Immature natural killer cell (primary cell): ENCODE measurements around the gene SCLY. TPM values are rescaled to one million over a fixed set of nuclear protein-coding genes. Genes with fewer than 3 reads are reported as not detected.

ENCODE experiments used
- DNase-seq, 3 donors: peaks; one replicate each; pipeline ENCODE4 v3.0.0; 2022; ENCODE audit warnings: mixed read lengths in 1 of 3
- H3K27ac Mint-ChIP-seq, 6 donors: one replicate each; pipeline ENCODE4 v1.8.0; 2020; ENCODE audit warnings: mixed read lengths in 6 of 6, mild to moderate bottlenecking in 5 of 6, inconsistent platforms in 4 of 6, moderate library complexity in 3 of 6
- H3K27me3 Mint-ChIP-seq, 3 donors: one replicate each; pipeline ENCODE4 v1.8.0; 2020 to 2021; ENCODE audit warnings: low read depth in 3 of 3, mild to moderate bottlenecking in 3 of 3, mixed read lengths in 3 of 3, moderate library complexity in 3 of 3, inconsistent platforms in 1 of 3
- H3K36me3 Mint-ChIP-seq, 3 donors: one replicate each; pipeline ENCODE4 v1.8.0; 2020; ENCODE audit warnings: mixed read lengths in 3 of 3, inconsistent platforms in 2 of 3, mild to moderate bottlenecking in 2 of 3
- H3K4me1 Mint-ChIP-seq, 2 donors: one replicate each; pipeline ENCODE4 v1.8.0; 2020; ENCODE audit warnings: inconsistent platforms in 2 of 2, mild to moderate bottlenecking in 2 of 2, mixed read lengths in 2 of 2, moderate library complexity in 1 of 2
- H3K4me3 Mint-ChIP-seq, 5 donors: one replicate each; pipeline ENCODE4 v1.8.0; 2020; ENCODE audit warnings: mild to moderate bottlenecking in 5 of 5, mixed read lengths in 5 of 5, inconsistent platforms in 3 of 5, moderate library complexity in 3 of 5
- H3K9me3 Mint-ChIP-seq, 6 donors: one replicate each; pipeline ENCODE4 v1.8.0; 2020; ENCODE audit warnings: mild to moderate bottlenecking in 6 of 6, mixed read lengths in 6 of 6, inconsistent platforms in 4 of 6, moderate library complexity in 3 of 6
- polyA plus RNA-seq, 3 donors: library from polyadenylated mRNA; unstranded; fragments of 300-500 nt; fragmentation: Illumina TruSeq; gene quantifications; one replicate each; pipeline ENCODE4 v1.2.3, GENCODE V29; 2021

Gene SCLY
- polyA plus RNA-seq, 3 donors from 2014 or later: 12.1 to 15.8 (median 12.8) TPM

- H3K27me3 Mint-ChIP-seq: no peaks in the 10 kb centered on the region
- no peaks in the 10 kb centered on the region for H3K9me3 Mint-ChIP-seq
- peak; percentile 14 to 30 (median 28) for DNase-seq
- H3K4me1 Mint-ChIP-seq: no peaks in the 10 kb centered on the region
- no peak overlapping the region for H3K27ac Mint-ChIP-seq
- no peak overlapping the region for H3K4me3 Mint-ChIP-seq
- H3K36me3 Mint-ChIP-seq: peaks cover 0 to 4% (median 0%) of the 10 kb centered on the region in 3 donors
Observed at GRCh38 chr2:238097988-238098871, 37.4 kb downstream of the SCLY start.

GRCh38 chr2:238098901-238099713, 38.3 kb downstream of the SCLY start:
- peak overlapping the region in 1 of 6 donors; percentile 28 for H3K27ac Mint-ChIP-seq
- H3K4me1 Mint-ChIP-seq: no peaks in the 10 kb centered on the region
- H3K36me3 Mint-ChIP-seq: peaks cover 0 to 4% (median 0%) of the 10 kb centered on the region in 3 donors
- no peaks in the 10 kb centered on the region for H3K9me3 Mint-ChIP-seq
- no peak overlapping the region for H3K4me3 Mint-ChIP-seq
- DNase-seq: no peak
- no peaks in the 10 kb centered on the region for H3K27me3 Mint-ChIP-seq

GRCh38 chr2:238099714-238100048, 38.9 kb downstream of the SCLY start:
- no peaks in the 10 kb centered on the region for H3K9me3 Mint-ChIP-seq
- H3K4me1 Mint-ChIP-seq: no peaks in the 10 kb centered on the region
- no peak for DNase-seq
- H3K27me3 Mint-ChIP-seq: no peaks in the 10 kb centered on the region
- no peak overlapping the region for H3K27ac Mint-ChIP-seq
- H3K4me3 Mint-ChIP-seq: no peak overlapping the region
- H3K36me3 Mint-ChIP-seq: peaks cover 0 to 4% (median 0%) of the 10 kb centered on the region in 3 donors

GRCh38 chr2:238100049-238100820, 39.4 kb downstream of the SCLY start, which contains the start of gene ESPNL:
ESPNL (plus strand) TSS chr2:238100340; CDS start chr2:238100420, 80 bp downstream.
- no peak for DNase-seq
- H3K4me3 Mint-ChIP-seq: no peak within 1 kb of the TSS
- no peaks in the 10 kb centered on the region for H3K27me3 Mint-ChIP-seq
- no peaks in the 10 kb centered on the region for H3K9me3 Mint-ChIP-seq
- H3K4me1 Mint-ChIP-seq: no peaks in the 10 kb centered on the region
- H3K36me3 Mint-ChIP-seq: peaks cover 0 to 2% (median 0%) of the 10 kb centered on the region in 3 donors
- H3K27ac Mint-ChIP-seq: peak within 1 kb of the TSS in 1 of 6 donors; percentile 28

GRCh38 chr2:238100821-238101771, 40.3 kb downstream of the SCLY start:
- no peak for DNase-seq
- no peak overlapping the region for H3K4me3 Mint-ChIP-seq
- no peak overlapping the region for H3K27ac Mint-ChIP-seq
- no peaks in the 10 kb centered on the region for H3K36me3 Mint-ChIP-seq
- no peaks in the 10 kb centered on the region for H3K27me3 Mint-ChIP-seq
- H3K9me3 Mint-ChIP-seq: no peaks in the 10 kb centered on the region
- H3K4me1 Mint-ChIP-seq: no peaks in the 10 kb centered on the region

GRCh38 chr2:238101891-238102841, 41.4 kb downstream of the SCLY start:
- Mint-ChIP-seq H3K9me3 (no peaks in the 10 kb centered on the region), H3K4me1 (no peaks in the 10 kb centered on the region), H3K4me3 (no peak overlapping the region), H3K27ac (no peak overlapping the region), H3K36me3 (no peaks in the 10 kb centered on the region), H3K27me3 (peaks cover 0 to 1% (median 0%) of the 10 kb centered on the region in 3 donors)
- no peak for DNase-seq

GRCh38 chr2:238102865-238103264, 42.1 kb downstream of the SCLY start:
- no peak overlapping the region for H3K27ac Mint-ChIP-seq
- no peak overlapping the region for H3K4me3 Mint-ChIP-seq
- no peak for DNase-seq
- no peaks in the 10 kb centered on the region for H3K36me3 Mint-ChIP-seq
- H3K9me3 Mint-ChIP-seq: no peaks in the 10 kb centered on the region
- H3K27me3 Mint-ChIP-seq: peaks cover 0 to 5% (median 0%) of the 10 kb centered on the region in 3 donors
- H3K4me1 Mint-ChIP-seq: no peaks in the 10 kb centered on the region

GRCh38 chr2:238103465-238104225, 42.8 kb downstream of the SCLY start:
- Mint-ChIP-seq H3K4me1 (peaks cover 0 to 2% of the 10 kb centered on the region in 2 donors), H3K27ac (no peak overlapping the region), H3K27me3 (peaks cover 0 to 5% (median 0%) of the 10 kb centered on the region in 3 donors), H3K9me3 (no peaks in the 10 kb centered on the region), H3K36me3 (no peaks in the 10 kb centered on the region), H3K4me3 (no peak overlapping the region)
- DNase-seq: no peak

DNA sequence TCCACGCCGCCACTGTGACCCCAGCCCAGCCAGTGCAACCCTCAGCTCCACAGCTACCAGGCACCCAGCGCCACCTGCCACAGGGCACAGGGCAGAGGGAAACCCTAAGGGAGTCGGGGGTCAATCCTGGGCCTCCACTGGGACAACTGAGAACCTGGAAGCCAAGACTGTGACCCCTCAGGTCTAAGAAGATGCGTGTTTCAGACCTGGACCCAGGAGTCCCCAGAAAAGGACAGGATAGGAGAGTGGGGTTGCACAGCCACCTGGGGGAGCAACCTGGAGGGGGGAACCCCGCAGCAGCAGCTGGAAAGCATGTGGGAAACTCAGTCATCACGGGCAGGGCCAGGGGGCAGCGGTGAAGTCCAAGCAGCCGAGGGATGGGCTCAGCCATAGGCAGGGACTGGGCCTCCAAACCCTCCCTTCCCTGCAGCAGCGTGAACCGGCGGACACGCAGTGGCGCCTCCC, 43.5 kb downstream of the SCLY start:
- Mint-ChIP-seq H3K27me3 (peaks cover 0 to 5% (median 1%) of the 10 kb centered on the region in 3 donors), H3K9me3 (no peaks in the 10 kb centered on the region), H3K27ac (no peak overlapping the region), H3K4me3 (no peak overlapping the region), H3K4me1 (peaks cover 0 to 2% of the 10 kb centered on the region in 2 donors), H3K36me3 (no peaks in the 10 kb centered on the region)
- no peak for DNase-seq

- H3K9me3 Mint-ChIP-seq: no peaks in the 10 kb centered on the region
- H3K36me3 Mint-ChIP-seq: no peaks in the 10 kb centered on the region
- no peak for DNase-seq
- no peak overlapping the region for H3K4me3 Mint-ChIP-seq
- peaks cover 0 to 2% of the 10 kb centered on the region in 2 donors for H3K4me1 Mint-ChIP-seq
- peaks cover 2 to 5% (median 2%) of the 10 kb centered on the region in 3 donors for H3K27me3 Mint-ChIP-seq
- no peak overlapping the region for H3K27ac Mint-ChIP-seq
Observed at GRCh38 chr2:238104691-238105371, 44.0 kb downstream of the SCLY start.
